NCI-H69 (cell line): ENCODE measurements around the gene DGKQ.
"Not testable (repeated sequence)": the region's sequence is repeated elsewhere in the genome, so short reads cannot be mapped to it uniquely, and the experiment has no call there.

Source experiments
- DNase-seq: peaks from one replicate; lab custom pipeline; 2025; lab: John Stamatoyannopoulos, UW

Gene DGKQ

GRCh38 chr4:976016-976415 is 2.6 kb upstream of the DGKQ start:
- not testable (repeated sequence) for DNase-seq

GRCh38 chr4:974668-975067 is 1.3 kb upstream of the DGKQ start:
- no peak for DNase-seq

GRCh38 chr4:972651-973424 is 531 bp downstream of the DGKQ start:
- DNase-seq: no peak

- DNase-seq: no peak
Observed at GRCh38 chr4:971666-972500, 1.5 kb downstream of the DGKQ start.

- DNase-seq: no peak
Observed at GRCh38 chr4:970854-971520, 2.4 kb downstream of the DGKQ start.

- no peak for DNase-seq
Observed at GRCh38 chr4:970046-970745, 3.2 kb downstream of the DGKQ start.

GRCh38 chr4:968621-969394 is 4.6 kb downstream of the DGKQ start:
- DNase-seq: peak; percentile 52

GRCh38 chr4:968221-968620 is 5.1 kb downstream of the DGKQ start:
- peak; percentile 53 for DNase-seq

- peak; percentile 35 for DNase-seq
Observed at GRCh38 chr4:967113-968104, 6.0 kb downstream of the DGKQ start.

GRCh38 chr4:966266-967112 is 6.9 kb downstream of the DGKQ start:
- DNase-seq: peak; percentile 18

GRCh38 chr4:965766-966134 is 7.6 kb downstream of the DGKQ start:
- DNase-seq: no peak

- no peak for DNase-seq
Observed at GRCh38 chr4:965048-965765, 8.2 kb downstream of the DGKQ start.

- DNase-seq: no peak
Observed at GRCh38 chr4:964346-965025, 8.9 kb downstream of the DGKQ start.

GRCh38 chr4:963276-964225 is 9.8 kb downstream of the DGKQ start:
- no peak for DNase-seq

- peak; percentile 78 for DNase-seq
Observed at GRCh38 chr4:962231-963208, 10.8 kb downstream of the DGKQ start.
